Activated naive CD4-positive, alpha-beta T cell treated with anti-CD3 and anti-CD28 coated beads for 36 hours (primary cell): ENCODE data around the gene SMIM29. TPM values are rescaled to one million over a fixed set of nuclear protein-coding genes. Genes with fewer than 3 reads are reported as not detected.

Experiments used
- CTCF ChIA-PET: fragments of 350-600 bp; sonication (Branson Sonifier 250); formaldehyde crosslinking; loops from one replicate; lab custom pipeline; 2021; ENCODE audit warnings: antibody characterized with exemption; lab: Charles Lee
- DNase-seq: peaks from one replicate; pipeline ENCODE4 v3.0.0-alpha.2; 2020
- H3K27ac Mint-ChIP-seq: one replicate; pipeline ENCODE4 v1.8.0; 2021; ENCODE audit warnings: mild to moderate bottlenecking, mixed read lengths
- H3K27me3 Mint-ChIP-seq: one replicate; pipeline ENCODE4 v1.8.0; 2021; ENCODE audit warnings: low read depth, mixed read lengths
- H3K36me3 Mint-ChIP-seq: one replicate; pipeline ENCODE4 v1.8.0; 2021; ENCODE audit warnings: low read depth, mixed read lengths
- H3K4me1 Mint-ChIP-seq: one replicate; pipeline ENCODE4 v1.8.0; 2021; ENCODE audit warnings: low read depth, mixed read lengths
- H3K4me3 Mint-ChIP-seq: one replicate; pipeline ENCODE4 v1.8.0; 2021; ENCODE audit warnings: mild to moderate bottlenecking, moderate library complexity, mixed read lengths
- H3K9me3 Mint-ChIP-seq: one replicate; pipeline ENCODE4 v1.8.0; 2021; ENCODE audit warnings: mixed read lengths
- intact Hi-C: fragments of 100-400 bp; cut with micrococcal nuclease; formaldehyde crosslinking; loops from one replicate; pipeline ENCODE4 v1.15.1; 2023
- total RNA-seq, 2 experiments: library from RNA; stranded (reverse); gene quantifications; one replicate each; pipeline ENCODE4 v1.2.3, GENCODE V29; 2021

The SMIM29 gene
- total RNA-seq, 2 experiments from 2014 or later = 11.7 to 13.8 TPM

DNA sequence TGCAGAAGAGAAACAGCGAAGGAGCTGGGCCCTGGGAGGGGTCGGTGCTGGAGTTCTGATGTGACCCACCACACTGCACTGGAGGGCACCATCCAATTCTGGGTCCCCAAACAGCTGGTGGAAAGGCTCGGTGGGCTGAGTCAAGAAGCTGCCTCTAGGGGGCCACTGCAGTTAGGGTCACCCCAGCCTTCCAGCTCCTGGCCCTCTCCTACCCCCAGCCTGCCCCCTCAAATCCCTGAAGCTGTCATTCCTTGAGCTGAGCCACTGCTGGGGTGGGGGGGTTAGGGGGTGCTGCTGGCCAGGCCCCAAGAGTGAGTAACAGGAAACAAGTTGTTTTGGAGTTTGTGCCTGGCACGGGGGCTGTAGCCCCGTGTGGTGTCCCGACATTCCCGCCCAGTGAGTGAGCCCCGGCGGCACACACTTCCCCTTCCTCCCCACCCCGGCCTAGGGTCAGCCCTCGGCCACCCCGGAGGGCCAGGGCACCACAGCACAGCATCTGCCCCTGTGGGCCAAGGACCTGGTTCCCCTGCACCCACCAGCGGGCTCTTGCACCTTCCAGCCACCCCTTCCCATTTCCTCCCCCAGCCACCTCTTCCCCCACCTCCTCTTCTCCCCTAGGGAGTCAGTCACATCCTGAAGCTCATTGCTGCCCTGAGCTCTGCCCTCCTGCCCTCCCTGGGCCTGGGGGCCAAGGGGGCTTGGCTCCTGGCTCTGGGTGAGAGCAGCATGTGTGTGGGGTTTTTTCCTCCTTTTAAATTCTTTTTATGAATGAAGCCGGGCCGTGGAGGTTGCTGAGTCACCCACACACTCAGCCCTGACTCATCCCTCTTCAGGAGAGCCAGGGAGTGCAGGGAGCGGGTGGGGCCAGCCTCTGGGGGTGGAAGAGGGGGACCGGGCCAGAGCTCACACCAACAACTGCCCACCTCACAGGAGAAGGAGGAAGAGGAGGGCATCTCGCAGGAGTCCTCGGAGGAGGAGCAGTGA, 4.6 kb downstream of the SMIM29 start:
- CTCF ChIA-PET = interaction anchor here (0.6 to 1.3 kb wide), 3 partner anchors 35 to 178 kb away, joined by 3 to 8 read pairs (median 5); no protein-coding TSS in a partner anchor
- H3K36me3 Mint-ChIP-seq = peaks cover 57% of the 10 kb centered on the region
- intact Hi-C loops = loop anchor here (10.0 kb wide), 1 partner anchor 1049 kb away; the partner anchor contains the start of gene COL11A2
- peak overlapping the region; percentile 34 for H3K4me3 Mint-ChIP-seq
- peak; percentile 84 for DNase-seq
- no peaks in the 10 kb centered on the region for H3K27me3 Mint-ChIP-seq
- peaks cover 91% of the 10 kb centered on the region for H3K4me1 Mint-ChIP-seq
- no peaks in the 10 kb centered on the region for H3K9me3 Mint-ChIP-seq
- peak overlapping the region; percentile 90 for H3K27ac Mint-ChIP-seq

DNA sequence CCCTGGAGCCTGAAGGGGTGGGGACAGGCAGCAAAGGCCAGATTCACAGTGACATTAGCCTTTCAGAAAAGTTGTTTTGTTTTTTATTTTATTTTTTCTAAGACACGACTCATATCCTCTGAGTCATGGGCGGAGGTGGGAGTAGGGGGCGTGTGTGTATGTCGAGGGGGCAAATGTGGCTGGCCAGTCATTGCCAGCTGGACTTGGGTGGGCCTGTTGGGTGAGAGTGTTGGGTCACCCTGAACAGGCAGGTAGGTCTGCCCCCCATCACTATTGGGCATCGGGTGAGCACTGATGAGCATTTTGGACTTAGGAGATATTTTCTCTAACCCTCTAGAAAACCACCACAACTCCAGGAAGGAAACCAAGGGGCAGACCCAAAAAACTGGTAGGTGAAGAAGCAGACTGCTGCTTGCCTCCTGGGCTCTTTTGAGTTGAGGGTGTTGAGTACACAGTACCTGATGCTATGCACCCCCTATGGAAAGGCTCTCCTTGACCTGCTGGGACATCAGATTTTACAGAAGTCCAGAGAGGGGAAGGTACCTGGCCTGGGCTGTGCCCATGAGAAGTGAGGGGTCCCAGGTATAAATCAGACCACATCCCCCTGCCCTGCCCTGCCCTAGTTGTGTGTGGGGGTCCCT, 5.6 kb downstream of the SMIM29 start:
- no peaks in the 10 kb centered on the region for H3K9me3 Mint-ChIP-seq
- H3K36me3 Mint-ChIP-seq = peaks cover 64% of the 10 kb centered on the region
- no peak overlapping the region for H3K4me3 Mint-ChIP-seq
- H3K4me1 Mint-ChIP-seq = peaks cover 98% of the 10 kb centered on the region
- intact Hi-C loops = loop anchor here (10.0 kb wide), 1 partner anchor 1048 kb away; the partner anchor contains the start of gene COL11A2
- H3K27ac Mint-ChIP-seq = peak overlapping the region; percentile 90
- DNase-seq = no peak
- CTCF ChIA-PET = interaction anchor here (1.3 kb wide), 1 partner anchor 80 kb away, joined by 8 read pairs; no protein-coding TSS in a partner anchor
- H3K27me3 Mint-ChIP-seq = no peaks in the 10 kb centered on the region

DNA sequence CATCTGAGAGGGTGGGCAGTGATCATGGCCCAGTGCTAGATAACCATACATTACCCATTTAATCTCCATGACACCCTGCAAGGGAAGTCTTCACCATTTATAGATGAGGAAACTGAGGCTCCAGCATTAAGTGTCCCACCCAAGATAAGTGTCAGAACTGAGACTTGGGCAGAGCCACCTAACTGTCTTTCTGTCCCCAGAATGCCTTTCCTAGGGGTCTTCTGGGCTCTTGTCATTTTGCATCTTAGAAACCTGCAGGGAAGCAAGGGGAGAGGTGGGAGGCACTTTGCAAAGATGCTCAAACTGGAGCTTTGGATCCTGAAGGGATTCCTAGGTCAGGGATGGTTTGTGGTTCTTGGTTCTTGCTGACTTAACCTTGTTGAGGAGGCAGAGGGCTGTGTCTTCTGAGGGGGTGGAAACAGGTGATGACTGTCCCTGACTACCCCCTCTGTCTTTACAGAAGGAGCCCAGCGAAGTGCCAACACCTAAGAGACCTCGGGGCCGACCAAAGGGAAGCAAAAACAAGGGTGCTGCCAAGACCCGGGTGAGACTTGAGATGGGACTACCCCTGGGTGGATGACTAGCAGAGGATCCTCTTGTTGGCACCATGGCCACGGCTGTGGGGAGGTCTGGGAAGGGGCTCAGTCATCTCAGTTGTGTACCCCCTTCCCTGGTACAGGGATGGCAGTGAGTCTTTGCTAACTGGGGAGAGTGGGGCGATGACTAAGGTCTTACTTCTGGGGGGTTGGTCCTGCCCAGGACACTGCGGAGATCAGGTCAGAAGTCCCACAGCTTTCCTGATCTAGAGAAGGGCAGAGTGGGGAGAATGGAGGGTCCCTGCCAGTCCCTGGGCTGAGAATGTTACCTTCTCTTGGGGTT, 6.3 kb downstream of the SMIM29 start:
- H3K27me3 Mint-ChIP-seq = no peaks in the 10 kb centered on the region
- H3K27ac Mint-ChIP-seq = peak overlapping the region; percentile 90
- no peak for DNase-seq
- no peak overlapping the region for H3K4me3 Mint-ChIP-seq
- H3K9me3 Mint-ChIP-seq = no peaks in the 10 kb centered on the region
- CTCF ChIA-PET = interaction anchor here (1.1 kb wide), 1 partner anchor 47 kb away, joined by 3 read pairs; no protein-coding TSS in a partner anchor
- peaks cover 91% of the 10 kb centered on the region for H3K4me1 Mint-ChIP-seq
- peaks cover 65% of the 10 kb centered on the region for H3K36me3 Mint-ChIP-seq
- intact Hi-C loops = loop anchor here (10.0 kb wide), 1 partner anchor 1048 kb away; the partner anchor contains the start of gene COL11A2

DNA sequence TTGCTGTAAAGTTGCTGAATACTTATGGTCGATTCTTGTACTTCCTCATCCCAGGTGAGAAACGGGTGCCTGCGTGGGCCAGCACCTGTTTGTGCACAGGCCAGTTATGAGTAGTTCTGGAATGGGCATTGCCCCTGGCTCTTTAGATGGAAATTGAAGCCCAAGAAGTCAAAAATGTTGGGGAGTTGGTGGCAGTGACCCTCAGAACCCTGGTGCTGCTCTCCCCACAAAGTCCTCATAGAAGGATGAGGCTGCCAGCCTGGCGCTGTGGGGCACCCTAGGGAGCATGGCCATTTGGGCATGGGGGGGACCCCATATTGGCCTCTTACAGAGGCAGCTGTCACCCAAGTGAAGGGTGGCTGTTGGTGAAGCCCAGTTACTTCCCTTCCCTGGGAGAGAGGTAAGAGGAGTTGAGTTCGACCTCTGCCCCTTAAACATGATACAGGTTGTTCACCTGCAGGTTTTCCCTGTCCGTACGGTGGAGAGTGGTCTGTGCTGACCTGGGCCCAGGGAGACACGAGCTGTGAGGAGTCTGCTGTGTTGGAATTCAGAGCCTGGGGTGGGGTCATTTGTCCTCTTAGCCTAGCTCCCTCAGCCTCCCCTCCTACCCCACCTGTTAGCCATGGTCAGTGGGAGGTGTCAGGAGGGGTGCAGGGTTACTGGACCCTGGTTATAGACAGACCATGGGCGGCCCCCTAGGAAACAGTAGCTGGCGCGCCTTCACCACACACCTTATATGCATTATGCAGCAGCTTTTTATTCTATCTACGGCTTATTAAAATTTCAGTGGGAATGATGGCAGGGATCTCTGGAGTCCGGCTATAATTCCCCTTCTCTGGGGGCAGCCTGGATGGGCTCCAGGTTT, 7.2 kb downstream of the SMIM29 start:
- CTCF ChIA-PET = interaction anchor here (1.1 kb wide), 1 partner anchor 46 kb away, joined by 3 read pairs; no protein-coding TSS in a partner anchor
- Mint-ChIP-seq H3K9me3 (no peaks in the 10 kb centered on the region), H3K27ac (peak overlapping the region; percentile 90), H3K27me3 (no peaks in the 10 kb centered on the region), H3K4me1 (peaks cover 82% of the 10 kb centered on the region), H3K36me3 (peaks cover 65% of the 10 kb centered on the region), H3K4me3 (no peak overlapping the region)
- intact Hi-C loops = loop anchor here (10.0 kb wide), 1 partner anchor 1047 kb away; the partner anchor contains the start of gene COL11A2
- DNase-seq = no peak

DNA sequence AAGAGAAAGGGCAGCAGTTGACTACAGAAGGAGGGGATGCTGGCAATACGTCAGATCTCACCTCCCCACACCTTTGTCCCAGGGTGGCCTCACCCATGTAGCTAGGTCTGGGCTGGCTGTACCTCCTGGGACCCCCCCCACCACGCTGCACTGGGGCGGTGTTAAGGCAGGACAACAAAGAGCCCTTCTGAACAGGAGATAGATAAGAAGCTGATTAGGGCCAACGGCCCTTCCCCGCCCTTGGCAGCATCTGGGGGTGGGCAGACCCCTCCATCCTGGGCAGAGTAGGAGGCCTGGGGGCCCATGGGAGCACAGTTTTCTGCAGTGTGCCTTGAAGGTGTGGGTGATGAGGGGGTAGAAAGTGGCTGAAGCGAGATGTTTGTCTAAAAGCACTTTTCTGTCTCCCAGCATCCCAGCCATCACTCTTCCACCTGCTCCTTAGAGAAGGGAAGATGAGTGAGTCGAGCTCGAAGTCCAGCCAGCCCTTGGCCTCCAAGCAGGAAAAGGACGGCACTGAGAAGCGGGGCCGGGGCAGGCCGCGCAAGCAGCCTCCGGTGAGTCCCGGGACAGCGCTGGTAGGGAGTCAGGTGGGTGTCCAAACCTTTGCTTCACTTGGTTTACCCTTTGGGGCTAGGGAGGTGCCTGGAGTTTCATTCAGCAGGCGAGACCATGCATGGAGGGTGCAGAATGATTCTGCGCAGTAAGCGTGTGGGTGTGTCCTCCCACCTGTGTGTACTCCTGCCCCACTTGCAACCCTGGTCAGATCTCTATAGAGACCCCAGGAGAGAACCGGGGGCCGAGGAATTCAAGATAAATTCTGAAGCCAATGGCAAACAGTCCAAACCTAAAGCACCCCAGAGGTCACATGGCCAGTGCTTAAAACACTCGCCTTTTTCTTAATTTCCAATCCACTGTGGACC, 8.2 kb downstream of the SMIM29 start:
- H3K4me1 Mint-ChIP-seq = peaks cover 76% of the 10 kb centered on the region
- H3K27me3 Mint-ChIP-seq = no peaks in the 10 kb centered on the region
- peaks cover 62% of the 10 kb centered on the region for H3K36me3 Mint-ChIP-seq
- H3K9me3 Mint-ChIP-seq = no peaks in the 10 kb centered on the region
- CTCF ChIA-PET = interaction anchor here (1.5 kb wide), 1 partner anchor 45 kb away, joined by 11 read pairs; no protein-coding TSS in a partner anchor
- no peak for DNase-seq
- H3K4me3 Mint-ChIP-seq = no peak overlapping the region
- peak overlapping the region; percentile 97 for H3K27ac Mint-ChIP-seq
- intact Hi-C loops = loop anchor here (10.0 kb wide), 1 partner anchor 1046 kb away; the partner anchor contains the start of gene COL11A2

DNA sequence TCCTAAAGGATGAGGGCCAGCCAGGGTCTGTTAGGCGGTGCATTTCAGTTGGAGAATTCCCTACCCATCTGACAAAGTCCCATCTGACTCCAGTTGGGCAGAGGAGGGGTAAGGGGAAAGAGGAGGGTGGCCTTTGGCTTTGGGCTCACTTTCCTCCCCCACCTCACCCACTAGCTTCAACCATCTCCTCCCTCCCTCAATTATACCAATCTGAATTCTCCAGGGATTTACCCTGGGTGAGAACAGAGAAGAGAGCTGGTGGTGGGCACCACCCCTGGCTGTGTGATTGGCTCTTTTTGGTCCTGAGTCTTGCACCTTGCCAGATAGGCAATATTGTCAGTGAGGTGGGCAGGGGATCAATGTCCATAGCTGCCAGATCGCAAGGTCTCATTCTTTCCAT, 8.9 kb downstream of the SMIM29 start:
- CTCF ChIA-PET = interaction anchor here (1.5 kb wide), 1 partner anchor 44 kb away, joined by 11 read pairs; no protein-coding TSS in a partner anchor
- Mint-ChIP-seq H3K4me1 (peaks cover 69% of the 10 kb centered on the region), H3K4me3 (peak overlapping the region; percentile 91), H3K36me3 (peaks cover 55% of the 10 kb centered on the region), H3K27me3 (no peaks in the 10 kb centered on the region), H3K27ac (peak overlapping the region; percentile 97), H3K9me3 (no peaks in the 10 kb centered on the region)
- no peak for DNase-seq
- intact Hi-C loops = loop anchor here (5.0 to 10.0 kb wide), 3 partner anchors 58 to 1045 kb away; partner anchors contain the start of genes COL11A2 and CUTA

DNA sequence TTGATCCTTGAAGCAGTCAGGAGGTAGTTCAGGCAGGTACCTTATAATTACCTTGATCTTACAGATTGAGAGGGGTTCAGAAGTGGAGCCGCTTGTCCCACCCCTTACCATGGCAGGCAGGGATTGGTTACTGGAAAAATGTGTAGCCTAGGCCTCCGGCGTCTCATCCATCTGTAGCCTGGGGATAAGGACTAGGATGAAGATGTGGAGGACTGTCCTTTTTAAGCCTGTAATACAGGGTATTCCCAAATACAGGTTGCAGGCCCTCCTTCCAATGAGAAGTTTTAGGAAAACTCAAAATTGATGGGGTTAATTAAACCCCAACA, 9.3 kb downstream of the SMIM29 start:
- Mint-ChIP-seq H3K36me3 (peaks cover 52% of the 10 kb centered on the region), H3K9me3 (no peaks in the 10 kb centered on the region), H3K27ac (peak overlapping the region; percentile 97), H3K4me1 (peaks cover 65% of the 10 kb centered on the region), H3K27me3 (no peaks in the 10 kb centered on the region), H3K4me3 (peak overlapping the region; percentile 91)
- intact Hi-C loops = loop anchor here (5.0 kb wide), 2 partner anchors 57 to 822 kb away; partner anchors contain the start of gene CUTA
- CTCF ChIA-PET = interaction anchor here (1.5 kb wide), 1 partner anchor 44 kb away, joined by 11 read pairs; no protein-coding TSS in a partner anchor
- DNase-seq = no peak

DNA sequence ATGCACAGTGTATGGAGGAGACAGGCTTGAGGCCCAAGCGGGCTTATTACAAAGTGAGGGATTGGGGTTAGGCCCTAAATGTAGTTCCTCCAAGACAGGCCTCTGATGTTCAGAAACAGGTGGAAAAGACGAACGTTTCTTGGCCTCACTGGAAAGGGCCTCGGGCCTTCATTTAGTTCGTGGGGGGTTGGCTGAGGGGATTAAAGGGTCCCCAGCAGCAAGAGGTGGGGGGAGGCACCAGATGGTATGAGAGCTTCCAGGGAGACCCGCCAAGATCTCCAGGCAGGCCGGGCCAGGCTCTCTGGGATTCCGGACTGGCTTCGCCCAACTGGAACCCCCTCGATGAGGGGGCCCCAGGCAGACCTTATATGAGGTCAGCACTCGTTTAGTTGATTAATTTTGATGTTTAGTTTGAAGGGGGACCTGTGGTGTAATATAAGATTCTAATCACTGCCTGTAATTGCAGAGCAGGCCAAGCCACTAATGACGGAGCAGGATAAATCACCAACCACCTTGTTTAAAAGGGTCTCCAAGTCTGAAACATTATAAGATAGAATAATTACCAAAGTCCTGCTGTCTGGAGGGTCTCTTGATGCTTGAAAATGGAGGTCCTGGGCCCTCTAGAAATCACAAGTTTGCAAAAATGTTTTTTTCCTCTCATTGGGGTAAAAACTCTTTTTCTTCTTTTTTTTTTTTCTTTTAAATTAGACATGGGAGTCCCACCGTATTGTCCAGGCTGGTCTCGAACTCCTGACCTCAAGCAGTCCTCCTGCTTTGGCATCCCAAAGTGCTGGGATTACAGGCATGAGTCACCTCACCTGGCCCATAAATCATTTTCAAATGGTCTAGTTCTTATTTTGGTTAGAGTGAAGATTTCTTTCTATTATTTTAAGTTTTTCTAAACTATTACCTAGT, 10.0 kb downstream of the SMIM29 start:
- Mint-ChIP-seq H3K4me3 (peak overlapping the region; percentile 91), H3K27ac (peak overlapping the region; percentile 97), H3K27me3 (no peaks in the 10 kb centered on the region), H3K36me3 (peaks cover 49% of the 10 kb centered on the region), H3K9me3 (no peaks in the 10 kb centered on the region), H3K4me1 (peaks cover 65% of the 10 kb centered on the region)
- DNase-seq = no peak
- intact Hi-C loops = loop anchor here (1.0 to 5.0 kb wide), 3 partner anchors 9 to 822 kb away; partner anchors contain the start of gene CUTA
- CTCF ChIA-PET = no interaction called here
